Fibroblast of skin of right quadriceps (primary cell): Measurements from ENCODE around the gene LENEP.

Source experiments
- DNase-seq: peaks from one replicate; pipeline ENCODE4 v3.0.0-alpha.2; 2013

The LENEP gene, protein sequence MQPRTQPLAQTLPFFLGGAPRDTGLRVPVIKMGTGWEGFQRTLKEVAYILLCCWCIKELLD

DNA sequence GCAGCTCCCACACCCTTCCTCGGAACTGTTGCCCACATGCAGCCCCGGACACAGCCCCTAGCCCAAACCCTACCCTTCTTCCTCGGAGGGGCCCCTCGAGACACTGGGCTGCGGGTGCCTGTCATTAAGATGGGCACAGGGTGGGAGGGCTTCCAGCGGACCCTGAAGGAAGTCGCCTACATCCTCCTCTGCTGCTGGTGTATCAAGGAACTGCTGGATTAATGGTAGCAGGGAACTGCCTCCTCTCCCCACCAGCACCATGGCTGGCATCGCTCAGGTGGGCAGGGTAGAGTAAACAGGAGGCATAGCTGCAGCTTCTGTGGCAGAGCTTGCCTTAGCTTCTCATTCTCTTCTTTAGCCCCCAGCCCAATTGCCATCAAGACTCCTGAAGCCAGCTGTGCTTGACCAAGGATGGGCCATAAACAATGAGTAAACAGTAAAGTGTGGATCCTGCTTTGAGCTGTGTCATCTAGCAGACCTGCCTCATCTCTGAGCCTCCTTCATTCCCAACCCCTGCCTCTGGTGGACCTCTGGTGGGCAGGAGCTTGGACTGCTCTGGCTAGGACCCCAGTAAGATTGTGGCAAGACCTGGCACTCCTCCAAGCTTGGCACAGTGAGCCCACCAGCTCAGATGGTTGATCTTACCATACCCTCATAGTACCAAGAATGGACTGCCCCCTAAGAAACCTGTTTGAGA is at the start of gene LENEP:
Gene LENEP, plus strand, starts transcription at position 15 of the 697 bp plus-strand sequence. Its CDS starts 22 bp downstream, at position 37.
- no peak for DNase-seq

DNA sequence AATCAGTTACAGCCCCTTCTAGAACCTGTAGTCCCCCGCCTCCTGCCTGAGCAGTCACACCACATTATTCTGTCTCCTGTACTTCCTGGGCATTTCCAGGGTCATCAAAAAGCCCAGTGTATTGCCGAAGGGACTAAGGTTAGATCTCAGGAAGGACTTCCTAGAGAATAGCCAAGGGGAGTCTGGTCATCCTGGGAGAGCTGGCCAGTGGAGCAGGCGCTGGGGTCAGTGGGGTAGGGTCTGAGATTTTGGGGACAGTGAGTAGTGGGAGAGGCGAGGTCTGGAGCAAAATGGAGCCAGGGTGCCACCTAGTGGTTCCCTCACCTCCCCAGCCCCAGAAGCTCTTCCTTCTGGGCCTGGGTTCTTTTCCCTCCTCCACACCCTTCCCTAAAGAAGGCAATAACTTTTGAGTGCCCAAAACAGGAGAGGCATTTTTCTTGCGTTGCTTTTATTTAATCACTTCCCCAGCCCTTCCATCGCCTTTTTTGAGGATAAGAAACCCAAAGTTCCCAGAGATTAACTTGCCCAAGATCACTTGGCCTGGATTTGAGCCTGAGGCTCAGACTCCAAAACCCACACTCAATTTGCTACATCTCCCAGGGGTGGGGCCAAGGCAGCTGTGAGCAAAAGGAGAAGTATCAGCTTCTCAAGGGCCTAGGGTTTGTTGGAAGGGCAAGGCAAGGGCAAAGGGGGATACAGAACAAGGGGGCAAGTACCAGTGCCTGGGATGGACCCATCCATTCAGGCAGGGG is 49.6 kb upstream of the LENEP start:
- peak; percentile 15 for DNase-seq

DNA sequence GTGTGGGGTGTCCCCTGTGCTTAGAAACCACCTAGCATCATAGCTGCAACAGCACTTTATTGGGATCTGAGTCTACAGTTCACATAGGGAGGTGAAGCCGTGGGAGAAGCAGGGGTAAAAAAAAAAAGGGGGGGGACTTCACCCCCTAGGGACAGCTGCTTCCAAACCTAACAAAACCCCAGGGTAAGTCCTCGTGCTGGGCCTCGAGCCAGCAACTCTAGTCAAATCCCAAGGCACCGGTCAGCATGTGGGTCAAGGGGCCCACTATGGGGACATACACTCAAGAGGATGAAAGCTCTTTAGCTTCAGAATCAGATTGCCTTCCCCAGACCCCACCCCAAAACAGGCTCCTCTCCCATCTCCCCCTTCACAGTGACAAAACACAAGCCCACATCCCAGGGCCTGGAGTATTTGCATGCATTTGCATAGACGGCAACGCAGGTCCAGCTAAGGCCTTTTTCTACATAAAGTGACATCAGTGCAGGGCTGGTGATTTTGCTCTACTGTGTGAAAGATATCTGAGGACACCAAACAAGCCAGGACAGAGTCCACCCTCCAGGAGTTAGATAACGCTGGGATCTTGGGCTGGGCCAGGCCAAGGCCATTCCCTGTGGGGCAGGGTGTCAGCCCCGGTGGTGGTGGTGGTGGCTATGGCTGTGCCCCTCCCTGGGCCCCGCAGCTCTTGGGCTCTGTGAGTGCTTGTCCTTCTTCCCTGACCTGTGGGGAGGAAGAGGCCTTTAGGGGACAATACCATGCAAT is 48.8 kb upstream of the LENEP start:
- DNase-seq = no peak

DNA sequence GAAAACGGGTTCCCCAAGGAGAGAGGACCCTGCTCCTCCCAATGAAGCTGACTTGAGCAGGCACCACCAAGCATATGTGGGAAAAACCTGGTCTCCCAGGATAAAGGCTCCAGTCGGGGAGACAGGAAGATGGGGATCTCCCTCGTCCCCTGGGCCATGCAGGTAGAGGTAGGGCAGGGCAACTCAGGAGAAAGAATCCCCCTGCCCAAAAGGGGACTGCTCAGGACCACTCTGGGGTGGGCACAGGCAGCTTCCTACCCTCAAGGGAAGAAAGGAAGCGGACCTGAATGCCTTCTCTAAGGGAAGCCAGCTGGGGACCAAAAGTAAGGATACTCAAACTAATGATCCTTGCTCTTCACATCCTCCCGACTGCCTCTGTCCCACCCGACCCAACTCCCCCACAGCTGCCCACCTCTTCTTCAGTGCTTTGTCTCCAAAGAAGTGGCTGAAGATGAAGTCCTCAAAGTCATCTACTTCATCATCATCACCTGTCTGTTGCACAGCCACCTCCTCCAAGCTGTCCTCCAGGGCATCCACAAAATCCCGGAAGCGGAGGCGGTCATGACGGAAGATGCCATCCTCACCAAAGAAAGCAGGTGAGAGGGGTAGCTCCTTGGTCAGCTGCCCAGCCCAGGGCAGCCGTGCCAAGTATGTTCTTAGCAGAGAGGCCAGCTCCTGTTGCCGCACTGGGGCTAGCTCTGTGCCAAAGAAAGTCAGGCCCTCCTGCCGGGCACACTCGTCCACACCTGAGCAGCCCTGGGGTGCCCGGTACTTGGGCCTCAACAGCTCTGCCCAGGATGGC is 48.0 kb upstream of the LENEP start:
- no peak for DNase-seq

DNA sequence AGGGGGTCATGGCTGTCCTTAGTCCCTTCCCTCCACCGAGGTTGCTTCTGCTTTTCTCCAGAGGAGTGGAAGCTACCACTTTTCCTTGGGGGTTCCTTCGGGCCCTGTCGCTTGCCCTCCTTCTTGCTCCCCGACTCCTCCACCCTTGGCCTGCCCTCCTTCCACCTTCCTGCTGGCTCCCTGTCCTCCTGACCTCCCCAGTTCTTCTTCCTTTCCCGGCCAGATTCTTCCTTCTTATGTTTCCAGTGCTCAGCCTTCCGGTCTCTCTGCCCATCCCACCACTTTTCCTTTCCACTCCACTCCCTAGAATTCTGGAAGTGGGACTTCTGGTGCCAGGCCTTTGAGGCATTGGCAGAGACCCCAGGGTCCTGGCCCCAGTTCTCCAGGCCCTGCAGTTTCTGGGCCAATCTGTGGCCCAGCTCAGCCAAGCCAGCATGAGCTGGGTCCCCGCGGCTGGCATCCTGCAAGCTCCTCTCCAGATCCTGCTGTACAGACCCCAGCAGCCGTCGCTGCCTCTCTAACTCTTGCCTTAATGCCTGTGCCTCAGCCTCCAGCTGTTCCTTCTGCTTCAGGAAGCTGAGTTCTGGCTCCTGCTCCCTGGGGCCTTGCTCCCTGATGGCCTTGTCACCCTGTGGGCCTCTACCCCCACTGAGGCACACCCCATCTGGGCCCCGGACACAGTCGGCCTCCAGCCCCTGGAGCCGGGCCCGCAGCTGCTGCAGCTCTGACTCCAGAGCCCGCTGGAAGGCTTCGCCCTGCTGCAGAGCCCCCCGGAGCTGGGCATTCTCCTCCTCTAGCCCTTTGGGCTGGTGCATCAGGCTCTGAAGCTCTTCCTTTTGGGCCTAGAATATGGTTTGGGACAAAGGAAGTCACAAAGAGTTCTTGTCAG is 47.2 kb upstream of the LENEP start:
- no peak for DNase-seq

DNA sequence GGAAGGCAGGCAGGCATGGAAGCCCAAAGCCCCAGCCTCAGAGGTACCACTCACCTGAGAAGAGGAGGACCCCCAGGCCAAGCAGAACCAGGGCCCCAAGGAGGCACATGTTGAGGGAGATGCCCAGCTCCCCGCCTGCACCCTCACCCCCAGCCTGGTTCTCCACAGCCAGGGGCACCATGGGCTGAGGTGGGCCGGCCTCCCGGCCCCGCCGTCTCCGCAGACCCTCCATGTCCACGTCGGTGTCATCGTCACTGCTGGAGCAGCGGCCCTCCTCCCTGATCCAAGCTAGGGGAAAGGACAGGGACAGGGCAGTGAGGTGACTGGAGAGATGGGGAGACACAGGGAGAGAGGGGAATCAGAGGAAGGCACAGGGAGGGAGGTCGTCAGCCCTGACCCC is 45.3 kb upstream of the LENEP start:
- DNase-seq = no peak

DNA sequence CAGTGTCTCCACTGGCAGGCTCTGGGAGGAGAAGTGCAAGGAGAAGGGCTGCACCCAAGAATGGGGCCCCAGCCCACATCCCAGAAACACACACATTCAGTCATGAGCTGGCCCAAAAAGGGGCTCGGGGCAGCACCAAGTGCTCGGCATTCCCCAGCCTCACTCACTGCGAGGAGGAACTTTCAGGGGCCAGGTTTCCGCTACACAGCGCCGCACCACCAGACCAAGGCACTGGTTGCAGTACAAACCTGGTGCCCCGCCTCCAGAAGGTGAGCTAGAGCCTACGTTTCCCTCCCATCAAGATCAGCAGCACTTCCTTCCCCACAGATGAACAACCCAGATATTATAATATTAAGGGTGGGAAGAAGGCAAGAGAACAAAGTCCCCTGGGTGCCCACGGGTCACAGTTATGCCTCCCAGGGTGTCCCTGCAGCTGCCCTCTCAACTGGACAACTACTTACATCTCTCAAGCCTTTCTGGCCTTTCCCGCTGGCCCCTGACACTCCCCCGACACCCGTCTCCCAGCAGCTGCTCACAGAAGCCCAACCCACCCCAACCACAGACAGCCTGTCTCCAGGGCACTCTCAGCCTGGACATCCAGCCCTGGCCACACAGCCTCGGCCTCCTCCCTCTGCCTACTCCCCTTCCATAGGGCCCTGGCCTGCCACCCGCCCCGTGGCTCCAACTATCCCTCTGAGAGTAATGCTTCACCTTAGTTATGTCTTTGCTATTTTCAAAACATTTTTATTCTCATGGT is 41.3 kb upstream of the LENEP start:
- DNase-seq = no peak

DNA sequence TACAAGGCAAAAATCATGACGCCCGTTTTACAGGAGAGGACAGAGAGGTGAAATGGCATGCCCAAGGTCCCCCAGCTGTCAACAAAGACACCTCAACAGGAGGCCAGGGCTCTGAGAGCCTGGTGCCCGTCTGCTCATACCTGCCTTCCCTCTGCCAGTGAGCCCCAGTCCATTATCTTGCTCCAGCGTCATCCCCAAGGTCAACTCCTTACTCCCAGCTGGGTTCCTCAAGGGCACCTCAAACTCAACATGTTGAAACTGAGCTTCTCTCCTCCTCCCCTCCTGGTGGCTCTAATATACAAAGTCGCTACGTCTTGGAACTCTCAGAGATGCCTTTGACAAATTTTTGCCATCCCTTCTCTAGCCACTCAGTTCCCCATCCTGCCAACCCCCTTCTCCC is 40.7 kb upstream of the LENEP start:
- no peak for DNase-seq

DNA sequence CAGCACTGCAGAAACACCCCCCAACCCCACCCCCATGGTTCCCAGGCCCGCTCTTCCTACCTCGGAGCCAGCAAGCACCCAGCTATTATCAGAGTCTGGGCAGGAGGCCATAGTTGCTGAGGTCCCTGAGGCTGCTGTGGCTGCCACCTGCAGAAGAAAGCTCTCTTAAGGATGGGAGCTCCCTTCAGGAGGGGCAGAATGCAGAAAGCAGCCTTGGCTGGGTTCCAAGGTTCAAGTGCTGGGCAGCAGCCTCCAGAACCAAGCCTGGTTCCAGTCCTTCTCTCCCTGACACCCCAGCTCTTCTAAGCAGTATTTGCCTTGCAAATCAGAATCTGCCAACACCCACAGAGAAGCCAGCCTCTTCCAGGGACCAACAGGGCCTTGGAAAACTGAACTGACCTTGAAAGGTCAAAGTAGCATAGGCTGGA is 39.8 kb upstream of the LENEP start:
- DNase-seq = no peak

DNA sequence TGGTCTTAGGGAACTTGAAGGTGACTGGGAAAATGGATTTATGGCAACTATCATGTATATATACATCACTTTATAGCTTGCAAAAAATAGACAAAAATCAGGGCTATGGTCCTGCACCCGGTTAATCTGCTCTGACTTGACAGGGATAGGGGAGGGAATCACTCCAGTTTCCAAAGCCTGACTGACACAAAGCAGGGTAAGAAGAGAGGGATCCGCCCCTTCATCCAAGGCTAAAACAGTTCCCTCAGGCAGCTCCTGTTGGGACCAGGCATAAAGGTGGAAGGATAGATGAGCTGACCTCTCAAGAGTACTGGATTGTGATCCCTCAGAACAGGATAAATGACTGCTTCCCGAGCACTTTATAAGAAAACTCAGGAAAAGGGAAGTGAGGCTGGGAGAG is 38.8 kb upstream of the LENEP start:
- no peak for DNase-seq

DNA sequence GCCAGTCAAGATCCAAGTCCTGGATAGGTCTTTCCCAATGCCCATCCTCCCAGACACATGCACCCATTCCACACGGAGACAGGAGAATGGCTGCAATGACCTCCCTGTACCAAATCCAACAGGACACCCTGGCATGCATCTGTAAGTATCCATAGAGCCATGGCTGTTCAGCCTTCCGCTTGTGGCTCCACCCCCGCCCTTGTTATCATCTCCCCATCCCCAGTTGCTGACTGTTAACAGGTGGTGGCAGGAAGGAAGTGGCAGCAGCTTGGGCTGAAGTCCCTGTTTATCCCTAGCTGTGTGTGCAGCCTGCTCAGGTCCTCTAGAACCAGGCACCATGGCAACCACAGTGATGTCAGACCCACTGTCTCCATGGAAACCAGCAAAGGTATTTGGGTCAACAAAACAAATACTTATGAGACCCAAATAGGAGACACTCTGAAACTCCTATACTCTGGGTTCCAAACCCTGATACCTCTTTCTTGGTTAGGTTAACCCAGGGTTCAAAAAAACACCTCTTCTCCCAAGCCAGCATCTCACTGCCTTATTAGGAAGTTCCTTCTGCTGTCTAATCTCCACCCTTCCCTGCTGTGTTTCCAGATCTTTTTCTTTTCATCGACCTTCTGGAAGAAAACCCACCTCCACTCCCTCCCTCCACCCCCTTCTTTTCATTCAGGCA is 38.2 kb upstream of the LENEP start:
- peak; percentile 59 for DNase-seq

DNA sequence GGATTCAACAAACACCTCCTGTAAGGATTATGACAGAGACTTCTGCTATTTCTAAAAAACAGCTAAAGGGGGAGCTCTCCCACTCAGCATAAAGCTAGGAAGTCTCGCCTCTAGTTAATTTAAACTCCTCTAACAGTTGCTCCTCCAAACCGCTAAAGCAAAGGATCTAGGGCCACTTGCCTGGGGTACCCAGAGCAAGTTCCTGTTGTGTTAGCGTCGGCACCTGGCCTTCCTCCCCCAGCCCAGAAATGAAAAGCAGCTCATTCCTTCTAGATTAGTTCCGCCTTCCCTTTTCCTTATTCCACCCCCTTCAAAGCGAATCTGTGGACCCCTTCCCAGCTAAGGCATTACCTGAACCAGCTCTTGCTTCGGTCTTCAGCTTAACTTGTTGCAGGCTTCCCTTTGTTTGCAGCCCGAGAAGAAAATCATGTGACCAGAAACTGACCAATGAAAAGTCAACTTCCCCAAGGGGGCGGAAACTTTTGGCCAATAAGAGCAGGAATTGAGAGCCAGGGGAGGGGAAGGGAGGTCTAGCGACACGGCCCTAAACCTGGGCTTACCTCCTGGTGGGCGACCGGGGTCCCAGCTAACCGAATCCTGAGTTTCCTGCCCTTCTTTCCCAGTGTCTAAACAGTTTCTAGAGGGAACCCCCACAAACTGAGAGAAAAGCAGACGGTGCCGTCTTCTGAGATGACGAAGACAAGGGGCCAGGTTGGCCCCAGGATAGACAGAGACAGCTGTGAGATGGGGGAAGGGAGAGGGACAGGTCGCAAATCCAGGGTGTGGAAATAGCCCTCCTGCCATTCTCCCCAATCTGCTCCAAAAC is 37.5 kb upstream of the LENEP start, which contains the start of gene PBXIP1:
Gene PBXIP1, minus strand, starts transcription at position 382 of the 826 bp plus-strand sequence. CDS start 2,378 bp downstream, outside the sequence.
- peak; percentile 90 for DNase-seq

DNA sequence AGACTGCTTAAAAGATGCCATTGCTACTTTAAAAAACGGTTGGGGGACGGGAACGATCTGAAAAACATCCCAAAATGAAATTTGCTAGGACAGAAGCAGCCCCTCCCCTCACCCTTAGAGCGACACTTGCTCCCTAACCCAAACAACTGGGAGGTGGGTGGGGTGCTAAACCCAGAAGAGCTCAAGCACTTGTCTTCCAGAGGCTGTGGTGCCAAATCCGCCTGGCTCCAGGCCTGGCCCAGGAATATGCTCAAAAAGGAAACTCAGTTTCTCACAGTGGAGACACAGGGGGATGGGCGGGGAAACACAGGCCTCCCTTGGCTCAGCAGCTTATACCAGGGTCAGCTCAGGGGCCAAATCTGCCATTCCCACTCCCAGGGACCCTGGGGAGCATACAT is 36.8 kb upstream of the LENEP start:
- DNase-seq = no peak

DNA sequence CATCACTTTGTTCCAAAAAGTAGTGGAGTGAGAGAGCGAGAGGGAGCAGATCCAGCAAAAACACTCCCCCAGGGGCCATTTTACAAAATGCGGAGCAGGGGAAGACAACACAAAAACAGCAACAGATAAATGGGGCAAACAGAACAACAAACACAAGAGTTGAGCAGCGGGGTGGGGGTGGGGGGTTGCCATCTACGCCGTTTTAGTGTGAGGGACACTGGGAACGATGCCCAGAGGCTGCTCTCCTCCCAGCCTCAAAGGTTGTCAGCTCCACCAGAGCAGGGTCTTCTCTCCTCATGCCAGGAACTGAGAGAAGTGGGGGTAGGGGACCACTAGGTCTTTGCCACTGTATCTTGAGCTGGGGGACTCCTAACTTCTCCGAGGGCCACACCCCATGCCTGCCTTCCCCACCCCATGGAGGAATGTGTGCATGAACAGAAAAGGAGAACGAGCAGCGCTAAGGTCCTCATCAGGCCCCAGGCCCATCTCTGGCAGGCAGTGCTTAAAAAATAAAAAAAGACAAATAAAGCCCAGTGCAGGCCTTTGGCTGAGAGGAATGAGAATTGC is 36.2 kb upstream of the LENEP start:
- no peak for DNase-seq

DNA sequence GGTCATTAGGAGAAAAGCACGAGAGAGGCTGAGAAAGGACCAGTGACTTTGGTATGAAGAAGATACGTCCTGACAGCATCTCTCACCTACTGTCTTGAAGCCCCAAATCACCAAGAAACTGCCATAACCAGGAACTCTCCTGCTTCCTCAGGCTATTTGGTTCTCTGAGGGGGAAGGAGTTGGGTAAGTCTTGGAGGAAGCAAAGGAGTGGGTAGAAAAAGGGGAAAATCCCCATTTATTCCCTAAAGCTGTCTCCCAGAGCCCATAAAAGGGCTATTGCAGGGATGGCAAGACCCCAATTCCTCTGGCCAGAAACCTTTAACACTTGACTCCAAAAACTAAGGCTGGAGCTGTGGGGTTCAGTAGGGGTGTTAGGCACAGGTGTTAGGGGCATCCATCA is 35.4 kb upstream of the LENEP start:
- no peak for DNase-seq

DNA sequence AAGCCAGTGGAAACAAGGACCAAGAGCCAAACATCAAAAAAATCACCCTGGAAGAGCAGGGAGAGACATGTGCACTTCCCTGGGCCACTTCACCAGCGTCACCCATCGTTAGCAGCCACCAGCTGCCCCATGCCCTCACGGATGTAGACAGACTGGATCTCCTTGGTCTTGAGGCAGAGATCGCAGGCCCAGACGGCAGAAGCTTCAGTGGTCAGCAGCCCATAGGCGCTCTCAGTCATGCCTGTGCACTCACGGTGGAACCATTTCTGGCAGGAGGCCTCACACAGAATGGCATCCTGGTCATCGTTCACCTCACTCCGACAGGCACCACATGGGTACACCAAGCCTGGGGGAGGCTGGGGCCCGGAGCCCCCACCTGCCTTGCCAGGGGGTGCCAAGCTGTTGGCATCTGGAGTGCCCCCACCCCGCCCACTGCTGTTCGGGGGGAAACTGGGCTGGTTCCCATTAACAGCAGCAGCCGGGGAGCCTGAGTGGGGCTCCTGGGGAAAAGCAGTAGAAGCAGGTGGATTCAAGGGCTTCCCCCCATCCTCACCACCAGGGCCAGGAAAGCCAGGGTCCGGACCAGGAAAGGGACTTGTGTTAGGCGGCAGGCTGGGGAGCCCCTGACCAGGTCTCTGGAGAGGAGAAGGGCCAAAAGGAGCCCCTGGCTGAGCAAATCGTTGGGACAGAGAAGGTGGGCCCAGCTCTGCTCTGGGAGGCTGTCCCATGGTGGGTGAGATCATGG is 34.5 kb upstream of the LENEP start:
- no peak for DNase-seq

DNA sequence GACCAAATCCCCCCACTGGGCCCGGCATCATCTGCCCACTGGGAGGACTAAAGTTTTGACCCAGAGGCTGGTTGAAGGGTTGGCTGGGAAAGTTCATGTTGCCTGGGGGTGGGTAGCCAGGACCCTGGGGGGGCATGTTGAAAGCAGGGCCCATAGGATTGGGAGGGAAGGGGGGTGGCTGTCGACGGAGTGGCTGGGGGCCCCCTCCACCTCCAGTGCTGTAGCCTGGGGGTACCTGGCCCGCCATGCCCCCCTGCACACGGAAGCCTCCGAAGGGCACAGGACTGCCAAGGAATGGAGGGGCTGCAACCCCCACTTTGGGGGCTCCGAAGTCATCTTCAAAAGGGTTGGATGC is 34.0 kb upstream of the LENEP start:
- DNase-seq = no peak

DNA sequence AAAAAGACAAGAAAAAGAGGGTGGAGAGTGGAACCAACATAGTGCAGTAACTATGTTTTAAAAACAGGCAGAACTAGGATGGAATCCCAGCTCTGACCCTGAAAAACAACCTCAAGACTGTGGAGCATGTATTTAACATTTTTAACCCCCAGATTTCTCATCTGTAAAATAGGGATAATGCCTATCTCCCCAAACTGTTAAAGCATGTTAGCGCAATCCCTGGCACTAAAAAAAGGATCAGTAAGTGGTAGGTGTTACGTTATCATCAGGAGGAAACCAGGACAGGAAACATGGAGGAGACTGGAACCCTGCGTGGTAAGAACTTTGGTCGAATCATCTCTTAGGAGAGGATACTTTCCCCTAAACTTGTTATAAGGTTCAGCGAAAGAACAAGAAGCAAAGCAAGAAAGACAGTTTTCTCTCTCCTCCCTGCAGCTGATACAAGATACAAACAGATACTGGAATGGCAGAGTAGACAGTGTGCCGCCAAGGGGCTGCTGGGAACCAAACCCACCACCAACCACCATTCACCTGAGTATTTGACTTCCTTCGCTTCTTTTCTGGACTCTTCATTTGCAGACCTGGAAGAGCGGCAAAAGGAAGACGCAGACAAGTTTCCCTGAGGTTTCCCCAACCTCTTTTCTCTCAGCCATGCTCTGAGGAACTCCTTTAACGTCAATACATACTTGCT is 32.8 kb upstream of the LENEP start:
- no peak for DNase-seq
